HL-60 (cell line): ENCODE data around the gene OPTN.

Experiments used
- DNase-seq, 2 experiments: peaks; one replicate each; pipeline ENCODE4 v3.0.0-alpha.2; 2010 to 2020; ENCODE audit warnings: low read depth in 1 of 2, low spot score in 1 of 2
- H3K27ac ChIP-seq: fragments of 250-450 bp; sonication (Bioruptor Pico); replicated peaks from 2 replicates; pipeline ENCODE4 v1.5.1; 2020; ENCODE audit warnings: mild to moderate bottlenecking, moderate library complexity
- H3K27me3 ChIP-seq: fragments of 250-450 bp; sonication (Bioruptor Pico); 2 replicates; pipeline ENCODE4 v1.5.1; 2021; ENCODE audit warnings: mild to moderate bottlenecking, moderate library complexity; ENCODE audit not compliant: insufficient read depth, poor library complexity, severe bottlenecking
- H3K4me3 ChIP-seq: replicated peaks from 2 replicates; pipeline ENCODE4 v1.5.1; 2011; ENCODE audit warnings: mild to moderate bottlenecking, control low read depth, low read length; ENCODE audit not compliant: insufficient read depth
- CTCF ChIP-seq: IDR thresholded peaks from one replicate; pipeline ENCODE4 v1.5.1; 2011; ENCODE audit warnings: low read length, control low read depth, inconsistent platforms; ENCODE audit not compliant: insufficient read depth
- GABPA ChIP-seq: IDR thresholded peaks from 2 replicates; pipeline ENCODE4 v1.6.1; 2012; ENCODE audit warnings: low read depth
- POLR2AphosphoS5 ChIP-seq: IDR thresholded peaks from 2 replicates; pipeline ENCODE4 v1.6.1; 2012; ENCODE audit warnings: low read depth
- SPI1 ChIP-seq: IDR thresholded peaks from 2 replicates; pipeline ENCODE4 v1.6.1; 2012; ENCODE audit warnings: low read depth, mild to moderate bottlenecking, borderline replicate concordance
- TF ChIP-seq, protein P1 (sequence below): IDR thresholded peaks from 2 replicates; pipeline ENCODE4 v1.6.1; 2012; ENCODE audit warnings: low read depth; ENCODE audit not compliant: insufficient replicate concordance

Gene OPTN

GRCh38 chr10:13113544-13113943 lies 13.6 kb downstream of the OPTN start:
- Histone ChIP-seq H3K27ac (no peak overlapping the region), H3K4me3 (no peak overlapping the region), H3K27me3 (no peaks in the 10 kb centered on the region)
- DNase-seq = no peak
- no peak for TF ChIP-seq SPI1
- TF ChIP-seq POLR2AphosphoS5 = no peak
- no peak for TF ChIP-seq GABPA
- TF ChIP-seq, protein P1, sequence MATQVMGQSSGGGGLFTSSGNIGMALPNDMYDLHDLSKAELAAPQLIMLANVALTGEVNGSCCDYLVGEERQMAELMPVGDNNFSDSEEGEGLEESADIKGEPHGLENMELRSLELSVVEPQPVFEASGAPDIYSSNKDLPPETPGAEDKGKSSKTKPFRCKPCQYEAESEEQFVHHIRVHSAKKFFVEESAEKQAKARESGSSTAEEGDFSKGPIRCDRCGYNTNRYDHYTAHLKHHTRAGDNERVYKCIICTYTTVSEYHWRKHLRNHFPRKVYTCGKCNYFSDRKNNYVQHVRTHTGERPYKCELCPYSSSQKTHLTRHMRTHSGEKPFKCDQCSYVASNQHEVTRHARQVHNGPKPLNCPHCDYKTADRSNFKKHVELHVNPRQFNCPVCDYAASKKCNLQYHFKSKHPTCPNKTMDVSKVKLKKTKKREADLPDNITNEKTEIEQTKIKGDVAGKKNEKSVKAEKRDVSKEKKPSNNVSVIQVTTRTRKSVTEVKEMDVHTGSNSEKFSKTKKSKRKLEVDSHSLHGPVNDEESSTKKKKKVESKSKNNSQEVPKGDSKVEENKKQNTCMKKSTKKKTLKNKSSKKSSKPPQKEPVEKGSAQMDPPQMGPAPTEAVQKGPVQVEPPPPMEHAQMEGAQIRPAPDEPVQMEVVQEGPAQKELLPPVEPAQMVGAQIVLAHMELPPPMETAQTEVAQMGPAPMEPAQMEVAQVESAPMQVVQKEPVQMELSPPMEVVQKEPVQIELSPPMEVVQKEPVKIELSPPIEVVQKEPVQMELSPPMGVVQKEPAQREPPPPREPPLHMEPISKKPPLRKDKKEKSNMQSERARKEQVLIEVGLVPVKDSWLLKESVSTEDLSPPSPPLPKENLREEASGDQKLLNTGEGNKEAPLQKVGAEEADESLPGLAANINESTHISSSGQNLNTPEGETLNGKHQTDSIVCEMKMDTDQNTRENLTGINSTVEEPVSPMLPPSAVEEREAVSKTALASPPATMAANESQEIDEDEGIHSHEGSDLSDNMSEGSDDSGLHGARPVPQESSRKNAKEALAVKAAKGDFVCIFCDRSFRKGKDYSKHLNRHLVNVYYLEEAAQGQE = no peak
- TF ChIP-seq CTCF = no peak

- TF ChIP-seq, protein P1 = no peak
- TF ChIP-seq POLR2AphosphoS5 (no peak), GABPA (no peak), SPI1 (no peak), CTCF (no peak)
- DNase-seq = no peak
- H3K27me3 ChIP-seq = no peaks in the 10 kb centered on the region
- no peak overlapping the region for H3K4me3 ChIP-seq
- H3K27ac ChIP-seq = no peak overlapping the region
These were observed 16.2 kb downstream of the OPTN start for GRCh38 chr10:13115832-13116803.

- TF ChIP-seq GABPA (no peak), POLR2AphosphoS5 (no peak), SPI1 (peak; percentile 92), CTCF (no peak)
- TF ChIP-seq, protein P1 = no peak
- H3K27me3 ChIP-seq = no peaks in the 10 kb centered on the region
- H3K4me3 ChIP-seq = no peak overlapping the region
- peak in 1 of 2 experiments; percentile 14 for DNase-seq
- H3K27ac ChIP-seq = no peak overlapping the region
These were observed 18.1 kb downstream of the OPTN start for GRCh38 chr10:13117841-13118783.
